Fibroblast of skin of right quadriceps (primary cell): ENCODE results near the gene NUDCD3.

Experiments used
- DNase-seq: peaks from one replicate; pipeline ENCODE4 v3.0.0-alpha.2; 2013

NUDCD3 gene

GRCh38 chr7:44347546-44348114 is 142.8 kb downstream of the NUDCD3 start:
- DNase-seq: no peak

- no peak for DNase-seq
Measured at GRCh38 chr7:44346063-44346462, 144.4 kb downstream of the NUDCD3 start.

DNA sequence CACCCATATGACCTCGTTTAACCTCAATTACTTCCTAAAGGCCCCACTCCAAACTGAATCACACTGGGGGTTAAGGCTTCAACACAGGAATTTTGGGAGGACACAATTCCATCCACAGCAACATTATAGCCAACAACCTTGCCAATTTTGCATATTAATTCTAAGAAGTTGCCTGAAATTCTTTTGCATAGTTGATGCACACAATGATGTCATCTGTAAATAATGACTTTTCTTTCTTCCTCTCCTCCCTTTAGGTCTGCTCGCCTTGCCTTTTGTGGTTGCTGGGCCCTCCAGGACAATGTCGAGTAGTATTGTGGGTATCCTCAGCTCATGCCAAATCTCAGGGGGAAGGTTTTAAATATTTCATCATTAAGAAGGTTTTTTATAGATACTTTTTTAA is 149.1 kb downstream of the NUDCD3 start:
- no peak for DNase-seq

GRCh38 chr7:44338600-44338999 is 151.9 kb downstream of the NUDCD3 start:
- no peak for DNase-seq

DNA sequence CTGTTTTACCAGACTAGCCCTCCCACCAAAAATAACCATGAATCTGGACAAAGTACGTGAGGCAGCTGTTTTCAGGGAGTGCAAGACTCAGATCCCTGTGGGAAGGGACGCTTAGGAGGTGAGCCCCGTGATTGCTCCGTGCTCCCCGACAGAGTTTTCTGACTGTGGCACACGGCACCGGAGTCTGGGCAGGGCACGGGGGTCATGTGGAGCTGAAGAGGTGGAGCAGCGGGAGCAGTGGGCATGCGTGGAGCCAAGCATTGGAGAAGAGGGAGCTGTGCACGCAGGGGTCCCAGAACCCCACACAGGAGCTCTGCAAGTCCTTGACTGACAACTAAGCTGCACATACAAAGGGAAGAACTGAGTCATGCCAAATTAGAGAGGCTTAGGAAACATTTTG is 154.0 kb downstream of the NUDCD3 start:
- no peak for DNase-seq

- DNase-seq: no peak
Measured at GRCh38 chr7:44335184-44335583, 155.3 kb downstream of the NUDCD3 start.

GRCh38 chr7:44334734-44335097 is 155.7 kb downstream of the NUDCD3 start:
- DNase-seq: no peak

- no peak for DNase-seq
Measured at GRCh38 chr7:44333911-44334733, 156.3 kb downstream of the NUDCD3 start.

DNA sequence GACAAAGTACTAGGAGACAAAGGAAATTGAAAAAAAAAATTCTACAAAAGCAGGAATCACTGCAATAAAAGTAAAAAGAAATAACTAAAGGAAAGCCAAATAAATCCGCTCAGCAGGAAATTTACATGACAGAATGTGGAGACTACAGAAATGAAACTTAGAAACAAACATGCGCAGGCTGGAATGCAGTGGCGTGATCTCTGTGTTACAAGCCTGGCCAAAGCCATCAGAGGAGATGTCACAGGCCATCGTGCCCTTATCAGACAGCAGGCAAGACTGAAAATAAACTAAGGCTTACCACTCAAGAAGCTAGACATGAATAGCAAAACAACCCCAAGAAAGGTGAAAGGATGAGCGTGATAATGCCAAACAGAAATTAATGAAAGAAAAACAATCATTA is 158.8 kb downstream of the NUDCD3 start:
- no peak for DNase-seq

DNA sequence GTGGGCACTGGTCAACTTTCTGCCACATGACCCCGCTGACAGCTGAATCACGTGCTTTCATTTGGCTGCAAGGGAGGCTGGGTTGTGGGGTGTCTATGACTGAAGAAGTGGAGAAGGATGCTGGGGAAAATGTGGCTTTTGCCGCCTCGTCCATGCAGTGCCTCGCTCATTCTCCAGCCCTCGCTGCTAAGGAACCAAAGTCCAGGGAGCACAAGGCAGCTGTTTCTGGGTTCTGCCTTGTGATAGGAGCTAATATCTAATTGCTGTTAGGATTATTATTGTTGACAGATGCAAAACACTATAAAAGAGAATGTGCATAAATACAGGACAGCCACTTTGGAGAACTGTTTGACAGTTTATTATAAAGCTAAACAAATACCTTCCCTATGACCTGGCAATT is 160.1 kb downstream of the NUDCD3 start:
- no peak for DNase-seq

DNA sequence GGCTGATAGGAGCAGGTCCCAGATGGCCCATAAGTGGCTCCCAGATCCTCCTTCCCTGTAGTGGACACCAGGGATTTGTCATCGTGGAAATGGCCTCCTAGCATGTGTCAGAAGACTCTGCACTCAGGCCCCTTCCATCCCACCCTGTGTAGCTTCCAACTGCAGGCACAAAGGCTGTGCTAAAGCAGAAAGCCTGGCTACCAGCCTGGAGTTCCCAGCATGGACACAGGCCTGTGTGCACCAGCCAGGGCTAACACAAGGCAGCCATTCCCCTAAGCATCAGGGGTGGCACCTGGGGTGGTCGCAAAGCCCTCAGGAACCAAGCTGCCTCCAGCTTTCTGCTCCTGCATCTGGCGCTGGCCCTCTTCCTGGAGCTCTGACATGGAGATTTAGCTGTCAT is 160.6 kb downstream of the NUDCD3 start:
- no peak for DNase-seq
